ENCODE data around the gene WNK4. TPM values are rescaled to one million over a fixed set of nuclear protein-coding genes. Genes with fewer than 3 reads are reported as not detected.

WNK4 gene
- total RNA-seq, 1 experiment from 2014 or later, result 1.5 TPM

DNA sequence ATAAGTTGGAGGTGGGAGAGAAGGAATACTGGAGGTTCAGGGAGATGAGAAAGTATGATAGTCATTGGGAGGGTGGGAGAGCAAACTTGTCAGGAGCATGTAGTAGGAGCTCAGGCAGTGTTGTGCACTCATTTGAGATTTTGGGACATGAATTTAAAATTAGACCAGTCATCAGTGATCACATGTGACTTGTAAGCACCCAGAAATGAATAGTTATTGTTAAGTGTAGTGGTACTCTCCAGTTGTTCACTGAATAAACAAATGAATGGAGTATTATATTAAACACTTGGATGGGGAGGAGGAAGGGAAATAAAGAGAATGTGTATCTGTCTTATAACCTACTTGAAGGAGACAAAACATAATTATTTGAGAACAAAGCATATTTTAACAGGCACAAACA, 50.6 kb downstream of the WNK4 start (continued):
- TF ChIP-seq, protein P1, sequence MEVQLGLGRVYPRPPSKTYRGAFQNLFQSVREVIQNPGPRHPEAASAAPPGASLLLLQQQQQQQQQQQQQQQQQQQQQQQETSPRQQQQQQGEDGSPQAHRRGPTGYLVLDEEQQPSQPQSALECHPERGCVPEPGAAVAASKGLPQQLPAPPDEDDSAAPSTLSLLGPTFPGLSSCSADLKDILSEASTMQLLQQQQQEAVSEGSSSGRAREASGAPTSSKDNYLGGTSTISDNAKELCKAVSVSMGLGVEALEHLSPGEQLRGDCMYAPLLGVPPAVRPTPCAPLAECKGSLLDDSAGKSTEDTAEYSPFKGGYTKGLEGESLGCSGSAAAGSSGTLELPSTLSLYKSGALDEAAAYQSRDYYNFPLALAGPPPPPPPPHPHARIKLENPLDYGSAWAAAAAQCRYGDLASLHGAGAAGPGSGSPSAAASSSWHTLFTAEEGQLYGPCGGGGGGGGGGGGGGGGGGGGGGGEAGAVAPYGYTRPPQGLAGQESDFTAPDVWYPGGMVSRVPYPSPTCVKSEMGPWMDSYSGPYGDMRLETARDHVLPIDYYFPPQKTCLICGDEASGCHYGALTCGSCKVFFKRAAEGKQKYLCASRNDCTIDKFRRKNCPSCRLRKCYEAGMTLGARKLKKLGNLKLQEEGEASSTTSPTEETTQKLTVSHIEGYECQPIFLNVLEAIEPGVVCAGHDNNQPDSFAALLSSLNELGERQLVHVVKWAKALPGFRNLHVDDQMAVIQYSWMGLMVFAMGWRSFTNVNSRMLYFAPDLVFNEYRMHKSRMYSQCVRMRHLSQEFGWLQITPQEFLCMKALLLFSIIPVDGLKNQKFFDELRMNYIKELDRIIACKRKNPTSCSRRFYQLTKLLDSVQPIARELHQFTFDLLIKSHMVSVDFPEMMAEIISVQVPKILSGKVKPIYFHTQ (CRISPR knock-in tag; IDR thresholded peaks at IDR 0.05), result no peak
- TF ChIP-seq ZNF232 (CRISPR knock-in tag; IDR thresholded peaks at IDR 0.05) (no peak), ZNF396 (CRISPR knock-in tag; IDR thresholded peaks at IDR 0.05; ENCODE audit: borderline replicate concordance) (no peak), CREB1 (CRISPR knock-in tag; IDR thresholded peaks at IDR 0.05) (no peak), FOXK1 (CRISPR knock-in tag; IDR thresholded peaks at IDR 0.05) (no peak), RORB (CRISPR knock-in tag; IDR thresholded peaks at IDR 0.05) (no peak), TEAD1 (CRISPR knock-in tag; IDR thresholded peaks at IDR 0.05) (no peak)
- TF ChIP-seq, protein P2, sequence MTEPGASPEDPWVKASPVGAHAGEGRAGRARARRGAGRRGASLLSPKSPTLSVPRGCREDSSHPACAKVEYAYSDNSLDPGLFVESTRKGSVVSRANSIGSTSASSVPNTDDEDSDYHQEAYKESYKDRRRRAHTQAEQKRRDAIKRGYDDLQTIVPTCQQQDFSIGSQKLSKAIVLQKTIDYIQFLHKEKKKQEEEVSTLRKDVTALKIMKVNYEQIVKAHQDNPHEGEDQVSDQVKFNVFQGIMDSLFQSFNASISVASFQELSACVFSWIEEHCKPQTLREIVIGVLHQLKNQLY (CRISPR knock-in tag; IDR thresholded peaks at IDR 0.05), result no peak
- TF ChIP-seq, protein P3, sequence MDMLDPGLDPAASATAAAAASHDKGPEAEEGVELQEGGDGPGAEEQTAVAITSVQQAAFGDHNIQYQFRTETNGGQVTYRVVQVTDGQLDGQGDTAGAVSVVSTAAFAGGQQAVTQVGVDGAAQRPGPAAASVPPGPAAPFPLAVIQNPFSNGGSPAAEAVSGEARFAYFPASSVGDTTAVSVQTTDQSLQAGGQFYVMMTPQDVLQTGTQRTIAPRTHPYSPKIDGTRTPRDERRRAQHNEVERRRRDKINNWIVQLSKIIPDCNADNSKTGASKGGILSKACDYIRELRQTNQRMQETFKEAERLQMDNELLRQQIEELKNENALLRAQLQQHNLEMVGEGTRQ (CRISPR knock-in tag; IDR thresholded peaks at IDR 0.05), result no peak
- TF ChIP-seq, protein P4, sequence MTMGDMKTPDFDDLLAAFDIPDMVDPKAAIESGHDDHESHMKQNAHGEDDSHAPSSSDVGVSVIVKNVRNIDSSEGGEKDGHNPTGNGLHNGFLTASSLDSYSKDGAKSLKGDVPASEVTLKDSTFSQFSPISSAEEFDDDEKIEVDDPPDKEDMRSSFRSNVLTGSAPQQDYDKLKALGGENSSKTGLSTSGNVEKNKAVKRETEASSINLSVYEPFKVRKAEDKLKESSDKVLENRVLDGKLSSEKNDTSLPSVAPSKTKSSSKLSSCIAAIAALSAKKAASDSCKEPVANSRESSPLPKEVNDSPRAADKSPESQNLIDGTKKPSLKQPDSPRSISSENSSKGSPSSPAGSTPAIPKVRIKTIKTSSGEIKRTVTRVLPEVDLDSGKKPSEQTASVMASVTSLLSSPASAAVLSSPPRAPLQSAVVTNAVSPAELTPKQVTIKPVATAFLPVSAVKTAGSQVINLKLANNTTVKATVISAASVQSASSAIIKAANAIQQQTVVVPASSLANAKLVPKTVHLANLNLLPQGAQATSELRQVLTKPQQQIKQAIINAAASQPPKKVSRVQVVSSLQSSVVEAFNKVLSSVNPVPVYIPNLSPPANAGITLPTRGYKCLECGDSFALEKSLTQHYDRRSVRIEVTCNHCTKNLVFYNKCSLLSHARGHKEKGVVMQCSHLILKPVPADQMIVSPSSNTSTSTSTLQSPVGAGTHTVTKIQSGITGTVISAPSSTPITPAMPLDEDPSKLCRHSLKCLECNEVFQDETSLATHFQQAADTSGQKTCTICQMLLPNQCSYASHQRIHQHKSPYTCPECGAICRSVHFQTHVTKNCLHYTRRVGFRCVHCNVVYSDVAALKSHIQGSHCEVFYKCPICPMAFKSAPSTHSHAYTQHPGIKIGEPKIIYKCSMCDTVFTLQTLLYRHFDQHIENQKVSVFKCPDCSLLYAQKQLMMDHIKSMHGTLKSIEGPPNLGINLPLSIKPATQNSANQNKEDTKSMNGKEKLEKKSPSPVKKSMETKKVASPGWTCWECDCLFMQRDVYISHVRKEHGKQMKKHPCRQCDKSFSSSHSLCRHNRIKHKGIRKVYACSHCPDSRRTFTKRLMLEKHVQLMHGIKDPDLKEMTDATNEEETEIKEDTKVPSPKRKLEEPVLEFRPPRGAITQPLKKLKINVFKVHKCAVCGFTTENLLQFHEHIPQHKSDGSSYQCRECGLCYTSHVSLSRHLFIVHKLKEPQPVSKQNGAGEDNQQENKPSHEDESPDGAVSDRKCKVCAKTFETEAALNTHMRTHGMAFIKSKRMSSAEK (CRISPR knock-in tag; IDR thresholded peaks at IDR 0.05; ENCODE audit: borderline replicate concordance), result no peak

DNA sequence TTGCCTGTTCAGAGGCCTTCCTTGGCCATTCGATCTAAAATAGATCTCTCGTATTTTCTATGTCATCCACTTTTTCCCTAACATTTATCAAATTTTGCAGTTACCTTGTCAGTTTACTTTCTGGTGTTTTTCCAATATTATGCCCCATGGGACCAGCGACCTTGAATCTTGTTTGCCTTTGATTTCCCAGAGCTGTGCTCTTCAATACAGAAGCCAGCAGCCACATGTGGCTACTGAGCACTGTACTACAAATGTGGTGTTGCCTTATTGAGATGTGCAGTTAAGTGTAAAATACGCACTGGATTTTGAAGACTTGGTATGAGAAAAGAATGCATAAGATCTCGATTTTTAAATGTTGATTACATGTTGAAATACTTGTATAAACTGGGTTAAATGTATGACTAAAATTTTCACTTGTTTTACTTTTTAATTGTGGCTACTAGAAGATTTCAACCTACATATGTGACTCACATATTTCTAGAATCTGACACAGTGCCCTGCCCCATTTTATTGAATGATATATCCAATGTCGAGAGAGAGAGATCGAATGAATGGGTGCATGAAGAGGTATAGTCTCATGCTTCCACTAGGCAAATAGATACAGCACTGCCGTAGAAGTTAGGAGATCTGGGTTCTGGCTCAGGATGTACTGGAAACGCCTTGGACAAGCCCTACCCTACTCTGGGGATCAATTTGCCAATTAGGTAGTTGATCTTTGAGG, 52.0 kb downstream of the WNK4 start:
- ChIA-PET CTCF (interaction anchor here (1.2 to 3.8 kb wide), 2 partner anchors 8 to 12 kb away, joined by 3 to 19 read pairs; partner anchors contain the start of gene BECN1), POLR2A (interaction anchor here (1.4 kb wide), 1 partner anchor 13 kb away, joined by 3 read pairs; no protein-coding TSS in a partner anchor)
- DNase-seq (ENCODE audit: low spot score) (no peak), ATAC-seq (peak; percentile 25)
- Mint-ChIP-seq H3K36me3 (peaks cover 10% of the 10 kb centered on the region; the same call in 1 of the 2 replicates), H3K4me1 (peaks cover 16% of the 10 kb centered on the region), H3K27me3 (ENCODE audit: low read depth) (peaks cover 21% of the 10 kb centered on the region), H3K9me3 (no peaks in the 10 kb centered on the region), H3K27ac (peak overlapping the region; percentile 97), H3K4me3 (peak overlapping the region; percentile 93)
- no peak for TF ChIP-seq SMAD3 (CRISPR knock-in tag; IDR thresholded peaks at IDR 0.05; ENCODE audit: borderline replicate concordance)
- TF ChIP-seq, protein P5, sequence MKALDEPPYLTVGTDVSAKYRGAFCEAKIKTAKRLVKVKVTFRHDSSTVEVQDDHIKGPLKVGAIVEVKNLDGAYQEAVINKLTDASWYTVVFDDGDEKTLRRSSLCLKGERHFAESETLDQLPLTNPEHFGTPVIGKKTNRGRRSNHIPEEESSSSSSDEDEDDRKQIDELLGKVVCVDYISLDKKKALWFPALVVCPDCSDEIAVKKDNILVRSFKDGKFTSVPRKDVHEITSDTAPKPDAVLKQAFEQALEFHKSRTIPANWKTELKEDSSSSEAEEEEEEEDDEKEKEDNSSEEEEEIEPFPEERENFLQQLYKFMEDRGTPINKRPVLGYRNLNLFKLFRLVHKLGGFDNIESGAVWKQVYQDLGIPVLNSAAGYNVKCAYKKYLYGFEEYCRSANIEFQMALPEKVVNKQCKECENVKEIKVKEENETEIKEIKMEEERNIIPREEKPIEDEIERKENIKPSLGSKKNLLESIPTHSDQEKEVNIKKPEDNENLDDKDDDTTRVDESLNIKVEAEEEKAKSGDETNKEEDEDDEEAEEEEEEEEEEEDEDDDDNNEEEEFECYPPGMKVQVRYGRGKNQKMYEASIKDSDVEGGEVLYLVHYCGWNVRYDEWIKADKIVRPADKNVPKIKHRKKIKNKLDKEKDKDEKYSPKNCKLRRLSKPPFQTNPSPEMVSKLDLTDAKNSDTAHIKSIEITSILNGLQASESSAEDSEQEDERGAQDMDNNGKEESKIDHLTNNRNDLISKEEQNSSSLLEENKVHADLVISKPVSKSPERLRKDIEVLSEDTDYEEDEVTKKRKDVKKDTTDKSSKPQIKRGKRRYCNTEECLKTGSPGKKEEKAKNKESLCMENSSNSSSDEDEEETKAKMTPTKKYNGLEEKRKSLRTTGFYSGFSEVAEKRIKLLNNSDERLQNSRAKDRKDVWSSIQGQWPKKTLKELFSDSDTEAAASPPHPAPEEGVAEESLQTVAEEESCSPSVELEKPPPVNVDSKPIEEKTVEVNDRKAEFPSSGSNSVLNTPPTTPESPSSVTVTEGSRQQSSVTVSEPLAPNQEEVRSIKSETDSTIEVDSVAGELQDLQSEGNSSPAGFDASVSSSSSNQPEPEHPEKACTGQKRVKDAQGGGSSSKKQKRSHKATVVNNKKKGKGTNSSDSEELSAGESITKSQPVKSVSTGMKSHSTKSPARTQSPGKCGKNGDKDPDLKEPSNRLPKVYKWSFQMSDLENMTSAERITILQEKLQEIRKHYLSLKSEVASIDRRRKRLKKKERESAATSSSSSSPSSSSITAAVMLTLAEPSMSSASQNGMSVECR (CRISPR knock-in tag; IDR thresholded peaks at IDR 0.05; ENCODE audit: borderline replicate concordance), result no peak
- TF ChIP-seq SOX15 (CRISPR knock-in tag; IDR thresholded peaks at IDR 0.05), result no peak
- no peak for TF ChIP-seq RELA (CRISPR knock-in tag; IDR thresholded peaks at IDR 0.05; ENCODE audit: borderline replicate concordance)
- TF ChIP-seq GABPB1 (CRISPR knock-in tag; IDR thresholded peaks at IDR 0.05), result peak; percentile 45; the same call in 1 of the 2 replicates
- TF ChIP-seq, protein P6, sequence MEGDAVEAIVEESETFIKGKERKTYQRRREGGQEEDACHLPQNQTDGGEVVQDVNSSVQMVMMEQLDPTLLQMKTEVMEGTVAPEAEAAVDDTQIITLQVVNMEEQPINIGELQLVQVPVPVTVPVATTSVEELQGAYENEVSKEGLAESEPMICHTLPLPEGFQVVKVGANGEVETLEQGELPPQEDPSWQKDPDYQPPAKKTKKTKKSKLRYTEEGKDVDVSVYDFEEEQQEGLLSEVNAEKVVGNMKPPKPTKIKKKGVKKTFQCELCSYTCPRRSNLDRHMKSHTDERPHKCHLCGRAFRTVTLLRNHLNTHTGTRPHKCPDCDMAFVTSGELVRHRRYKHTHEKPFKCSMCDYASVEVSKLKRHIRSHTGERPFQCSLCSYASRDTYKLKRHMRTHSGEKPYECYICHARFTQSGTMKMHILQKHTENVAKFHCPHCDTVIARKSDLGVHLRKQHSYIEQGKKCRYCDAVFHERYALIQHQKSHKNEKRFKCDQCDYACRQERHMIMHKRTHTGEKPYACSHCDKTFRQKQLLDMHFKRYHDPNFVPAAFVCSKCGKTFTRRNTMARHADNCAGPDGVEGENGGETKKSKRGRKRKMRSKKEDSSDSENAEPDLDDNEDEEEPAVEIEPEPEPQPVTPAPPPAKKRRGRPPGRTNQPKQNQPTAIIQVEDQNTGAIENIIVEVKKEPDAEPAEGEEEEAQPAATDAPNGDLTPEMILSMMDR (IDR thresholded peaks at IDR 0.05), result no peak
